DND-41 (cell line): ENCODE measurements around the gene CRTAC1.

Experiments used
- EZH2 ChIP-seq: IDR thresholded peaks from 3 replicates; pipeline ENCODE4 v1.6.1; 2012; ENCODE audit warnings: borderline replicate concordance, low read depth, mild to moderate bottlenecking, moderate library complexity, low read length, inconsistent platforms; ENCODE audit not compliant: severe bottlenecking
- TF ChIP-seq, protein P1 (sequence below): IDR thresholded peaks from 2 replicates; pipeline ENCODE4 v1.5.1; 2012; ENCODE audit warnings: borderline replicate concordance, low read length, moderate library complexity, mild to moderate bottlenecking; ENCODE audit not compliant: poor library complexity, severe bottlenecking; ENCODE audit errors: extremely low read depth

- TF ChIP-seq, protein P1, sequence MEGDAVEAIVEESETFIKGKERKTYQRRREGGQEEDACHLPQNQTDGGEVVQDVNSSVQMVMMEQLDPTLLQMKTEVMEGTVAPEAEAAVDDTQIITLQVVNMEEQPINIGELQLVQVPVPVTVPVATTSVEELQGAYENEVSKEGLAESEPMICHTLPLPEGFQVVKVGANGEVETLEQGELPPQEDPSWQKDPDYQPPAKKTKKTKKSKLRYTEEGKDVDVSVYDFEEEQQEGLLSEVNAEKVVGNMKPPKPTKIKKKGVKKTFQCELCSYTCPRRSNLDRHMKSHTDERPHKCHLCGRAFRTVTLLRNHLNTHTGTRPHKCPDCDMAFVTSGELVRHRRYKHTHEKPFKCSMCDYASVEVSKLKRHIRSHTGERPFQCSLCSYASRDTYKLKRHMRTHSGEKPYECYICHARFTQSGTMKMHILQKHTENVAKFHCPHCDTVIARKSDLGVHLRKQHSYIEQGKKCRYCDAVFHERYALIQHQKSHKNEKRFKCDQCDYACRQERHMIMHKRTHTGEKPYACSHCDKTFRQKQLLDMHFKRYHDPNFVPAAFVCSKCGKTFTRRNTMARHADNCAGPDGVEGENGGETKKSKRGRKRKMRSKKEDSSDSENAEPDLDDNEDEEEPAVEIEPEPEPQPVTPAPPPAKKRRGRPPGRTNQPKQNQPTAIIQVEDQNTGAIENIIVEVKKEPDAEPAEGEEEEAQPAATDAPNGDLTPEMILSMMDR, result no peak
- TF ChIP-seq EZH2, result no peak
These were observed 38.5 kb downstream of the CRTAC1 start for GRCh38 chr10:97991871-97992270.
